Neural cell (in vitro differentiated cells): Measurements from ENCODE around the gene ZSWIM7. TPM values are rescaled to one million over a fixed set of nuclear protein-coding genes. Genes with fewer than 3 reads are reported as not detected.

ENCODE experiments used
- H2AFZ ChIP-seq: fragments of 200-600, 300-800 bp; sonication (generic), shearing (Covaris generic); 2 replicates; pipeline ENCODE4 v1.6.0; 2014; ENCODE audit warnings: low read depth, mild to moderate bottlenecking, antibody characterized with exemption, low read length, moderate library complexity
- H3F3A ChIP-seq: fragments of 200-600 bp; shearing (Covaris generic); 2 replicates; pipeline ENCODE4 v1.6.1; 2016; ENCODE audit warnings: mild to moderate bottlenecking, moderate library complexity, mixed read lengths, antibody characterized with exemption, low read length; ENCODE audit not compliant: insufficient read depth, poor library complexity, severe bottlenecking
- H3K27ac ChIP-seq: fragments of 200-600, 300-800 bp; sonication (generic), shearing (Covaris generic); 2 replicates; pipeline ENCODE4 v1.5.1; 2014; ENCODE audit warnings: mild to moderate bottlenecking, low read length, moderate library complexity
- H3K27me3 ChIP-seq: fragments of 300-800, 200-600 bp; sonication (generic), shearing (Covaris generic); 2 replicates; pipeline ENCODE4 v1.6.0; 2014; ENCODE audit warnings: mild to moderate bottlenecking, low read depth, low read length, moderate library complexity; ENCODE audit not compliant: insufficient read depth
- H3K36me3 ChIP-seq: fragments of 300-800, 200-600 bp; sonication (generic), shearing (Covaris generic); 2 replicates; pipeline ENCODE4 v1.5.1; 2014; ENCODE audit warnings: mild to moderate bottlenecking, antibody characterized with exemption, low read length, moderate library complexity; ENCODE audit not compliant: insufficient read depth
- H3K4me2 ChIP-seq: fragments of 300-800, 200-600 bp; sonication (generic), shearing (Covaris generic); 2 replicates; pipeline ENCODE4 v1.6.0; 2014; ENCODE audit warnings: mild to moderate bottlenecking, low read length
- H3K4me3 ChIP-seq: fragments of 300-800, 200-600 bp; sonication (generic), shearing (Covaris generic); 2 replicates; pipeline ENCODE4 v1.5.1; 2014; ENCODE audit warnings: mild to moderate bottlenecking, low read length, moderate library complexity
- H3K79me2 ChIP-seq: fragments of 200-600 bp; shearing (Covaris generic); replicated peaks from 2 replicates; pipeline ENCODE4 v1.6.0; 2014; ENCODE audit warnings: mild to moderate bottlenecking, low read length, moderate library complexity; ENCODE audit not compliant: insufficient read depth
- H3K9ac ChIP-seq: fragments of 300-800, 200-600 bp; sonication (generic), shearing (Covaris generic); 2 replicates; pipeline ENCODE4 v1.6.1; 2016; ENCODE audit warnings: mild to moderate bottlenecking, low read length, mixed read lengths
- H3K9me2 ChIP-seq: fragments of 200-600 bp; shearing (Covaris generic); 2 replicates; pipeline ENCODE4 v1.6.1; 2016; ENCODE audit warnings: mild to moderate bottlenecking, low read length, mixed read lengths; ENCODE audit not compliant: insufficient read depth
- H3K9me3 ChIP-seq: fragments of 200-600, 300-800 bp; sonication (generic), shearing (Covaris generic); 2 replicates; pipeline ENCODE4 v1.6.1; 2016; ENCODE audit warnings: mild to moderate bottlenecking, mixed run types, low read length, moderate library complexity, mixed read lengths
- H4K20me1 ChIP-seq: fragments of 200-600 bp; shearing (Covaris generic); 2 replicates; pipeline ENCODE4 v1.6.1; 2016; ENCODE audit warnings: mild to moderate bottlenecking, mixed run types; ENCODE audit not compliant: insufficient read depth
- CTCF ChIP-seq: fragments of 450-650 bp; IDR thresholded peaks from 2 replicates; pipeline ENCODE4 v1.5.1; 2014; ENCODE audit warnings: antibody characterized with exemption, mild to moderate bottlenecking, moderate library complexity; ENCODE audit not compliant: poor library complexity, severe bottlenecking
- EP300 ChIP-seq: fragments of 450-650 bp; conservative IDR thresholded peaks from 2 replicates; pipeline ENCODE4 v1.6.1; 2014; ENCODE audit warnings: antibody characterized with exemption, mild to moderate bottlenecking, moderate library complexity; ENCODE audit not compliant: poor library complexity, severe bottlenecking
- EZH2 ChIP-seq: fragments of 200-600, 300-800 bp; shearing (Covaris generic), sonication (generic); IDR thresholded peaks from 2 replicates; pipeline ENCODE4 v1.6.1; 2014; ENCODE audit warnings: antibody characterized with exemption, low read length, borderline replicate concordance, mild to moderate bottlenecking; ENCODE audit not compliant: insufficient read depth, poor library complexity, severe bottlenecking
- MXI1 ChIP-seq: fragments of 450-650 bp; conservative IDR thresholded peaks from 2 replicates; pipeline ENCODE4 v1.6.1; 2014; ENCODE audit warnings: antibody characterized with exemption, mild to moderate bottlenecking; ENCODE audit not compliant: poor library complexity, severe bottlenecking
- POLR2AphosphoS5 ChIP-seq: IDR thresholded peaks from 2 replicates; pipeline ENCODE4 v1.6.1; 2012
- RAD21 ChIP-seq: fragments of 450-650 bp; conservative IDR thresholded peaks from 2 replicates; pipeline ENCODE4 v1.6.1; 2014; ENCODE audit warnings: antibody characterized with exemption, mild to moderate bottlenecking, moderate library complexity
- REST ChIP-seq: IDR thresholded peaks from 2 replicates; pipeline ENCODE4 v1.6.1; 2012; ENCODE audit warnings: borderline replicate concordance
- SMC3 ChIP-seq: fragments of 450-650 bp; conservative IDR thresholded peaks from 2 replicates; pipeline ENCODE4 v1.6.1; 2014; ENCODE audit warnings: antibody characterized with exemption, mild to moderate bottlenecking, moderate library complexity; ENCODE audit not compliant: poor library complexity
- TAF1 ChIP-seq: IDR thresholded peaks from 2 replicates; pipeline ENCODE4 v1.6.1; 2012; ENCODE audit warnings: low read depth
- polyA plus RNA-seq: library from polyadenylated mRNA; depleted of rRNA; stranded (reverse); fragments of >200 nt; gene quantifications from 2 replicates; pipeline ENCODE4 v1.2.3, GENCODE V29; 2014

ZSWIM7 gene
- polyA plus RNA-seq, 1 donor from 2014 or later: 34.0 TPM

- Histone ChIP-seq H3K4me3 (no peak overlapping the region), H2AFZ (no peak overlapping the region), H4K20me1 (no peaks in the 10 kb centered on the region), H3K79me2 (no peaks in the 10 kb centered on the region), H3K9me3 (no peaks in the 10 kb centered on the region), H3K4me2 (no peak overlapping the region), H3K36me3 (no peaks in the 10 kb centered on the region), H3K27me3 (no peaks in the 10 kb centered on the region), H3F3A (no peaks in the 10 kb centered on the region), H3K9ac (no peak overlapping the region), H3K27ac (no peak overlapping the region), H3K9me2 (no peaks in the 10 kb centered on the region)
- no peak for TF ChIP-seq EZH2
- TF ChIP-seq EP300: no peak
- no peak for TF ChIP-seq REST
- no peak for TF ChIP-seq RAD21
- no peak for TF ChIP-seq MXI1
- no peak for TF ChIP-seq TAF1
- no peak for TF ChIP-seq SMC3
These were observed 28.3 kb downstream of the ZSWIM7 start for GRCh38 chr17:15971098-15971678.

- no peak overlapping the region for H3K9ac ChIP-seq
- no peaks in the 10 kb centered on the region for H3K36me3 ChIP-seq
- H3K4me2 ChIP-seq: no peak overlapping the region
- no peak overlapping the region for H3K4me3 ChIP-seq
- H3K9me2 ChIP-seq: no peaks in the 10 kb centered on the region
- TF ChIP-seq REST: no peak
- TF ChIP-seq EZH2: no peak
- TF ChIP-seq EP300: no peak
- TF ChIP-seq MXI1: no peak
- no peak for TF ChIP-seq SMC3
- no peak for TF ChIP-seq TAF1
- no peak for TF ChIP-seq POLR2AphosphoS5
- TF ChIP-seq CTCF: no peak
- TF ChIP-seq RAD21: no peak
- H3F3A ChIP-seq: no peaks in the 10 kb centered on the region
- no peak overlapping the region for H2AFZ ChIP-seq
- no peaks in the 10 kb centered on the region for H3K79me2 ChIP-seq
- H3K9me3 ChIP-seq: no peaks in the 10 kb centered on the region
- H4K20me1 ChIP-seq: no peaks in the 10 kb centered on the region
- H3K27ac ChIP-seq: no peak overlapping the region
- H3K27me3 ChIP-seq: no peaks in the 10 kb centered on the region
These were observed 29.0 kb downstream of the ZSWIM7 start for GRCh38 chr17:15970500-15970899.
